GM12873 (cell line): ENCODE results near the gene ATP11A.

Experiments used
- TF ChIP-seq, protein P1 (sequence below): IDR thresholded peaks from 2 replicates; pipeline ENCODE4 v1.5.1; 2012; ENCODE audit warnings: low read depth, mild to moderate bottlenecking, moderate library complexity, low read length, control low read depth; ENCODE audit not compliant: insufficient read depth; ENCODE audit errors: missing control alignments

Gene ATP11A

DNA sequence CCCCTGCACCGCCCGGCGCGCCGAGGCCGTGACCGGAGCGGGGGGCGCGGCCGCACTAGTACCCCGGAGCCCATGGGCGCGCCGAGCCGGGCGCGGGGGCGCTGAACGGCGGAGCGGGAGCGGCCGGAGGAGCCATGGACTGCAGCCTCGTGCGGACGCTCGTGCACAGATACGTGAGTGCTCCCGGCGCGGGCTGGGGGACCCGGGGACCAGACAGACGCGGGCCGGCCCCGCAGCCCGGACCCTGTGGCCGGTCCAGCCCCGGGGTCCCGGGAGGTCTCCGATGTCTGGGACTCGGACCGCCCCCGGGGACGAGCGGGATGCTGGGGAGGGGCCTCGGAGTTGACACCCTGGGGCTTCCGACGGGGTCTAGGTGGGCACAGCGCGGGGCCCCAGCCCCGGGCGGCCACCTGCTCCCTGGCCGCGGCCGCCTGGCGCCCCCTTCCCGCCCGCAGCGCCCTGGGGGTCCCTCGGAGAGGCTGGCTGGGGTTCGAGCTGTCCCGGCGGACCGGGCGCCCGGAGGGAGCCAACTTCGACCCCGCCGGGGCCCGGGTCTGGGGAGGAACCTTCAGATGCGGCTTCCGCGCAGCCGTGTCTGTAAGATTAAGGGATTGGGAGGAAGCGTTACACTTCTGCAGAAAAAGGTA, 568 bp downstream of the ATP11A start:
- TF ChIP-seq, protein P1, sequence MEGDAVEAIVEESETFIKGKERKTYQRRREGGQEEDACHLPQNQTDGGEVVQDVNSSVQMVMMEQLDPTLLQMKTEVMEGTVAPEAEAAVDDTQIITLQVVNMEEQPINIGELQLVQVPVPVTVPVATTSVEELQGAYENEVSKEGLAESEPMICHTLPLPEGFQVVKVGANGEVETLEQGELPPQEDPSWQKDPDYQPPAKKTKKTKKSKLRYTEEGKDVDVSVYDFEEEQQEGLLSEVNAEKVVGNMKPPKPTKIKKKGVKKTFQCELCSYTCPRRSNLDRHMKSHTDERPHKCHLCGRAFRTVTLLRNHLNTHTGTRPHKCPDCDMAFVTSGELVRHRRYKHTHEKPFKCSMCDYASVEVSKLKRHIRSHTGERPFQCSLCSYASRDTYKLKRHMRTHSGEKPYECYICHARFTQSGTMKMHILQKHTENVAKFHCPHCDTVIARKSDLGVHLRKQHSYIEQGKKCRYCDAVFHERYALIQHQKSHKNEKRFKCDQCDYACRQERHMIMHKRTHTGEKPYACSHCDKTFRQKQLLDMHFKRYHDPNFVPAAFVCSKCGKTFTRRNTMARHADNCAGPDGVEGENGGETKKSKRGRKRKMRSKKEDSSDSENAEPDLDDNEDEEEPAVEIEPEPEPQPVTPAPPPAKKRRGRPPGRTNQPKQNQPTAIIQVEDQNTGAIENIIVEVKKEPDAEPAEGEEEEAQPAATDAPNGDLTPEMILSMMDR = no peak

DNA sequence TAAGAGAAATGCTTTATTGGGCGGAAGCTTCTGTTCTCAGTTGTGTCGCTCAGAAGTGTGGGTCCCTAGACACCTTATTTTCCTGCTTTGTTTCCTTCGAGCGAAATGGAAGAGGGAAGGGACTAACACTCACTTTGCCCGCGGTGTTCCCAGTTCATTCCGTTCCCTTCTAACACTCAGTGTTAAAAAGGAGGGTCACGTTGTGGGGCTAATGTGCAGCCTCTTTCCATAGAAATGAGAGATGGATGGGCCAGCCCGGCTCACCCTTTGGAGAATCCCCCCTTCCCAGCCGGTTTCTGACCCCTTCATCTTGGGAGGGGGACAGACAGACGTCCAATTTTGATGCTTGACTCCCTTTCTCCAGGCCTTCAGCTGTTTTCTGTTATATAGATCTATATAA, 2.3 kb downstream of the ATP11A start:
- TF ChIP-seq, protein P1 = no peak

DNA sequence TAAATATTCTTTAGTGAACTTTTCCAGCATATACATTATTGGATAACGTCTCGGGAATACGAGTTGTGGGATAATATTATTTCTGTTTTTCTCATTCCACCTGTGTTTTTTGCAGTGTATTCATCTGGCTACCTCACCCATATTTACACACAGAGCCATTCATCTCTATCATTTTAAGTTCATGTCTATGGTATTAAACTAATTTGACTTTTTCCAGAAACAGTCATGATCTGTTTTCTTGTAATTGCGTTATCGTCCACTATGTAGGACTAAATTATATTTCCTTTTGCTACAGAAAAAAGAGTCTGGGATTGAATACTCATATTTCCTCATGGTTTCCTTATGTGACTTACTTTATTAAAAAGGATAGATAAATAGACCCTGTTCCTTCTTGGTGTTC, 2.7 kb downstream of the ATP11A start:
- TF ChIP-seq, protein P1 = no peak

- TF ChIP-seq, protein P1 = no peak
Measured at GRCh38 chr13:112693831-112694497, 4.1 kb downstream of the ATP11A start.

- TF ChIP-seq, protein P1 = no peak
Measured at GRCh38 chr13:112695121-112695520, 5.3 kb downstream of the ATP11A start.

DNA sequence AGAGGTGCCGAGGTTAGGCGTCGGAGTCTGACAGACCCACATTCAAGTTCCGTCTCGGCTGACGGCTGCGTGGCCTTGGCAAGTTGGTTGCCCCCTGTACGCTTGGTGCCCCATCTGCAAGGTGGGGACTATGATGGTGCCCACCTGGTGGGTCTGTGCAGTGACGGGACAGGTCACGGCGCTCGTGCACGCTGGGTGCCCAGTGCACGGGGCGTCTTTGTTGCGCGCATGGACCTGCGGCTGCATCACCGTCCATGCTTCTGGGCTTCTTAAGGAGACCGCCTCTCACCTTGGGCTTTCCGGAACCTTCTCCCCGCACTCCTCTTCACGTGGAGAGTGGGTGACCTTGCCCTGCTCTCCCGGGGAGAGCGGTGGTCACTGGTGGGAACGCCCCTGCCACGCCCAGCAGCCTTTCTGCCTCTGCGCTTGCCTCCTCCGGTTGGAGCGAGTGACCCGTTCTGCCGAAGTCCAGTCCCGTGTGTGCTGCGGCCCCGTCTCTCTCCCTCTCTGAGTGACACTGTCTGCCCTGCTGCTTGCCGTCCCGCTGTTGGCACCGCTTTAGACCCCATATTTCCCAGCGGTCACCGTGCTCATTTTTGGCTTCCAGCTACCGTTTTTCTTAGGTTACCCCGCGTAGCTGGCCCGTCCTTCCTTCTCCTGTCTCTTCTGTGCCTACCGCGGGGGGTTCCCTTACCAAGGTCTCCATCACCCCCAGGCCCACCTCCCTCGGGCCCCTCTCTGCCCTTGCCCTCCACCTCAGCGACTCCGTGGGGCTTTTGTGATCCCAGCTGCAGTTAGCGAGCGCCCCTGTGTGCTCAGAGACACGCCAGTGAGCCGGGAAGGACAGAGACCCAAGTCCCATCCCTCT, 6.4 kb downstream of the ATP11A start:
- TF ChIP-seq, protein P1 = no peak

DNA sequence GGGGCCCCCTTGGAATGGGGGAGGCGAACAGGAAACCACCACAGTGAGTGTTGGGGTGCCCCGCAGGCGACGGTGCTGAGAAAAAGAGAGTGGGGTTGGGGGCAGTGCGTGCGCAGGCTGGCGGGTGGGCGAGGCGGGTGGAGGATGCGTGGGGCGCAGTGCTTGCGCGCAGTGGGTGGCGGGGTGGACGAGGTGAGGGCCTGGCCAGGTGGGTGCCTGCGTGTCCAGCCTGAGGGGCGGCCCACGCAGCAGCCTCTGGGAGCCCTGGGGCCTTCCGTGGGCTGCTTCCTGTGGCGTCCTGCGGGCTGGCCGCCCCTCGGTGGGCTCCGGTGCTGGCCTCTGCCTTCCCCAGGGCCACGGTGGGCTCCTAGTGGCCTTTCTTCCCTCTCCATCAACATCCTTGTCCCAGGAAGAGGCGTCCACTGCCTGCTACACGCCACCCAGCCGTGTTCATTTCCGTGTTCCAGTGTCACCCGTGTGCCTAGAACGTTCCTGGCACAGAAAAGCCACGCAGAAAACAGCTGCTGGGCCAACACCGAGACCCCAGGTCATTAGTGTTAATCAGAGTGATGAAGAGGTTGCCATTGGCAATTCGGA, 7.1 kb downstream of the ATP11A start:
- TF ChIP-seq, protein P1 = no peak
